ENCODE measurements around the gene PLEKHA4. TPM values are rescaled to one million over a fixed set of nuclear protein-coding genes. Genes with fewer than 3 reads are reported as not detected.

Gene PLEKHA4
- total and polyA plus RNA-seq, 9 of the 15 experiments (the other 6 are each of a cell fraction or from before 2014, with no cell fraction given) = 0.07 to 30.8 (median 11.4) TPM

DNA sequence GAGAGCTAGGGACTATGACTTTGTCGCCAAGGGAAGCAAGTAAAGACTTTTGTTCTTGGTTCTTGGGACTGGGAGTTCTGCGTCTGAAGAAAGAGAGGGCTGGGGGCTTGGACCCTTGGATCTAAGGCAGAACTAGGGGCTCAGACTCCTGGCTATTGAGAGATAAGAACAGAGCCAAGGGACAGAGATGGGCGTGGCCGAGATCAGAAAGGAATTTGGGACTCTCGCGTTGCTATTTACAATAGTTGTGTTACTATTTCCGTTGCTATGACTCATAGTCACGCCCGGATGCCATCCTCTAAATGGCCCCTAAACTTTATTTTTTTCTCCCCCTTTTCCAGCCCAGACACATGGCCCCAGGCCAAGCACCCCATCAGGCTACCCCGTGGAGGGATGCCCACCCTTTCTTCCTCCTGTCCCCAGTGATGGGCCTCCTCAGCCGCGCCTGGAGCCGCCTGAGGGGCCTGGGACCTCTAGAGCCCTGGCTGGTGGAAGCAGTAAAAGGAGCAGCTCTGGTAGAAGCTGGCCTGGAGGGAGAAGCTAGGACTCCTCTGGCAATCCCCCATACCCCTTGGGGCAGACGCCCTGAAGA, 4.6 kb upstream of the PLEKHA4 start (continued):
- no peak for TF ChIP-seq MAZ (CRISPR knock-in tag; conservative IDR thresholded peaks at IDR 0.05 in 1 of 2, IDR thresholded peaks at IDR 0.05 in 1 of 2)
- TF ChIP-seq CUX1 (CRISPR knock-in tag; IDR thresholded peaks at IDR 0.05) = no peak
- TF ChIP-seq STAT6 (CRISPR knock-in tag; IDR thresholded peaks at IDR 0.05) = no peak
- TF ChIP-seq, protein P1, sequence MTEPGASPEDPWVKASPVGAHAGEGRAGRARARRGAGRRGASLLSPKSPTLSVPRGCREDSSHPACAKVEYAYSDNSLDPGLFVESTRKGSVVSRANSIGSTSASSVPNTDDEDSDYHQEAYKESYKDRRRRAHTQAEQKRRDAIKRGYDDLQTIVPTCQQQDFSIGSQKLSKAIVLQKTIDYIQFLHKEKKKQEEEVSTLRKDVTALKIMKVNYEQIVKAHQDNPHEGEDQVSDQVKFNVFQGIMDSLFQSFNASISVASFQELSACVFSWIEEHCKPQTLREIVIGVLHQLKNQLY (CRISPR knock-in tag; conservative IDR thresholded peaks at IDR 0.05) = no peak
- no peak for TF ChIP-seq POLR2H (tag; IDR thresholded peaks at IDR 0.05; ENCODE audit: low read depth)
- TF ChIP-seq ZFP1 (CRISPR knock-in tag; IDR thresholded peaks at IDR 0.05) = no peak
- no peak for TF ChIP-seq TRIM28 (IDR thresholded peaks at IDR 0.05)
- no peak for TF ChIP-seq ZNF165 (CRISPR knock-in tag; IDR thresholded peaks at IDR 0.05; ENCODE audit: borderline replicate concordance)
- TF ChIP-seq FIP1L1 (IDR thresholded peaks at IDR 0.05; ENCODE audit: low read depth, low read length, poor library complexity, severe bottlenecking) = no peak
- TF ChIP-seq EP400 (IDR thresholded peaks at IDR 0.05) = no peak
- TF ChIP-seq SMAD2 (IDR thresholded peaks at IDR 0.05; ENCODE audit: low read depth, low read length) = no peak
- peak; percentile 75 for TF ChIP-seq TAF1 (IDR thresholded peaks at IDR 0.05; ENCODE audit: control insufficient read depth, extremely low read depth, insufficient read depth, low read length, severe bottlenecking)
- TF ChIP-seq YY1 (IDR thresholded peaks at IDR 0.05; ENCODE audit: borderline replicate concordance in 1 of 3, control insufficient read depth in 1 of 3, extremely low read depth in 1 of 3, insufficient read depth in 3 of 3, insufficient read length in 1 of 3, insufficient replicate concordance in 2 of 3, low read depth in 1 of 3, low read length in 2 of 3) = no peak
